Keratinocyte (primary cell): ENCODE data around the gene LDAF1. TPM values are rescaled to one million over a fixed set of nuclear protein-coding genes. Genes with fewer than 3 reads are reported as not detected.

Source experiments
- DNase-seq: peaks from one replicate; pipeline ENCODE4 v3.0.0-alpha.2; 2011; ENCODE audit warnings: low read depth, missing footprints, low spot score
- FAIRE-seq: peaks from 2 replicates; lab custom pipeline; 2011; peaks lifted over from hg19 to GRCh38; lab: Jason Lieb, UNC
- H2AFZ ChIP-seq: 2 replicates; pipeline ENCODE4 v1.6.0; 2012; ENCODE audit warnings: low read length, control low read depth, inconsistent platforms; ENCODE audit not compliant: control insufficient read depth
- H3K27ac ChIP-seq: 2 replicates; pipeline ENCODE4 v1.5.1; 2011; ENCODE audit warnings: low read length; ENCODE audit not compliant: control insufficient read depth, insufficient read depth
- H3K27me3 ChIP-seq: 3 replicates; pipeline ENCODE4 v1.6.0; 2011; ENCODE audit warnings: low read length; ENCODE audit not compliant: control insufficient read depth, insufficient read depth; ENCODE audit errors: extremely low read depth
- H3K36me3 ChIP-seq, 2 experiments: 2 replicates in 1 of 2; 3 replicates in 1 of 2; pipeline ENCODE4 v1.5.1; 2011; ENCODE audit warnings: low read length in 2 of 2, mild to moderate bottlenecking in 1 of 2; ENCODE audit not compliant: control insufficient read depth in 2 of 2, insufficient read depth in 2 of 2; ENCODE audit errors: extremely low read depth in 1 of 2
- H3K4me1 ChIP-seq: 3 replicates; pipeline ENCODE4 v1.5.1; 2011; ENCODE audit warnings: low read length; ENCODE audit not compliant: control insufficient read depth, insufficient read depth; ENCODE audit errors: extremely low read depth
- H3K4me2 ChIP-seq: 3 replicates; pipeline ENCODE4 v1.6.0; 2011; ENCODE audit warnings: low read depth, low read length; ENCODE audit not compliant: control insufficient read depth, insufficient read depth; ENCODE audit errors: extremely low read depth
- H3K4me3 ChIP-seq, 3 experiments: fragments of 200-600 bp in 1 of 3; sonication (generic) in 1 of 3; 2 replicates in 2 of 3; 3 replicates in 1 of 3; pipeline ENCODE4 v1.5.1; 2011 to 2016; ENCODE audit warnings: low read length in 3 of 3, mild to moderate bottlenecking in 3 of 3, control low read depth in 2 of 3, inconsistent platforms in 1 of 3, low read depth in 1 of 3, mixed read lengths in 1 of 3, mixed run types in 1 of 3, moderate library complexity in 1 of 3; ENCODE audit not compliant: control insufficient read depth in 2 of 3, insufficient read depth in 2 of 3; ENCODE audit errors: extremely low read depth in 1 of 3
- H3K79me2 ChIP-seq: 2 replicates; pipeline ENCODE4 v1.6.0; 2012; ENCODE audit warnings: low read length; ENCODE audit not compliant: control insufficient read depth, insufficient read depth
- H3K9ac ChIP-seq: 3 replicates; pipeline ENCODE4 v1.6.0; 2011; ENCODE audit warnings: low read length; ENCODE audit not compliant: control insufficient read depth, insufficient read depth; ENCODE audit errors: extremely low read depth
- H3K9me1 ChIP-seq: 3 replicates; pipeline ENCODE4 v1.6.0; 2011; ENCODE audit warnings: low read length; ENCODE audit not compliant: control insufficient read depth, insufficient read depth; ENCODE audit errors: extremely low read depth
- H3K9me3 ChIP-seq: 2 replicates; pipeline ENCODE4 v1.5.1; 2012; ENCODE audit warnings: low read depth, low read length; ENCODE audit not compliant: control insufficient read depth
- H4K20me1 ChIP-seq: 3 replicates; pipeline ENCODE4 v1.6.0; 2011; ENCODE audit warnings: low read length; ENCODE audit not compliant: control insufficient read depth, insufficient read depth; ENCODE audit errors: extremely low read depth
- EZH2 ChIP-seq: IDR thresholded peaks from one replicate; pipeline ENCODE4 v1.6.1; 2012; ENCODE audit warnings: inconsistent platforms, mild to moderate bottlenecking, low read length, moderate library complexity
- dilution Hi-C: fragments of 300-500 bp; cut with MboI; formaldehyde crosslinking; loops from one replicate; pipeline ENCODE4 v1.7.0; 2020; ENCODE audit warnings: low sequenced_read_pairs; ENCODE audit not compliant: extremely low pct_ligation_motif_present
- polyA plus RNA-seq, 5 experiments: library from polyadenylated mRNA; depleted of rRNA in 3 of 5; stranded (reverse) in 3 of 5; stranded (forward) in 1 of 5; unstranded in 1 of 5; fragments of >200 nt; gene quantifications; 1 replicate in 1 of 5; 2 replicates in 3 of 5; 3 replicates in 1 of 5; pipeline versions ENCODE4 v1.2.1 to v1.2.3, GENCODE V29; 2011 to 2012; ENCODE audit warnings: missing spikeins in 2 of 5, low read depth in 1 of 5, low replicate concordance in 1 of 5
- TF ChIP-seq, protein P1 (sequence below), 3 experiments: IDR thresholded peaks in 1 of 3; conservative IDR thresholded peaks in 1 of 3; optimal IDR thresholded peaks in 1 of 3; 2 replicates in 2 of 3; 3 replicates in 1 of 3; pipeline versions ENCODE3 to v1.5.1; 2011; ENCODE audit warnings: low read length in 3 of 3, mild to moderate bottlenecking in 3 of 3, moderate library complexity in 2 of 3, control low read depth in 1 of 3, inconsistent platforms in 1 of 3; ENCODE audit not compliant: insufficient read depth in 2 of 3; ENCODE audit errors: extremely low read depth in 1 of 3

Gene LDAF1
- polyA plus RNA-seq, 1 donor (not counting 4 experiments of a cell fraction or from before 2014, with no cell fraction given) = 45.4 TPM

DNA sequence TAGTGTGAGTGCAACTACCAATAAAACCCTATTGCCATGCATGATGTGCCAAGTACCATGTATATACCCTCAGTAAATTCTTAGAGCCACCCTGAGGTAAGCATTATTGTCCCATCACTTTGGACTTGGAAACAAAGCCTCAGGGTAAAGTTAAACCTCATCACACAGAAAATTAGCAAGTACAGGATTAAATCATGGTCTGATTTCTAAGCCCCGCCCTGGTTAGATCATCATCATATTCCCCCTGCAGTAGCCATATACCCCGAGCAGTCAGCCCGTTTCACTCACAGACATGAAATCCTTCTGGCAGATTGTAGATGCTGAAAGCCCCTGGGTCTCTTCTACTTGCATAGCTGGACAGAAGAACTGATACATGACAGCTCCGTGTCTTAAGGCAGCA is 48.1 kb downstream of the LDAF1 start:
- no peaks in the 10 kb centered on the region for H4K20me1 ChIP-seq
- H3K9ac ChIP-seq = no peak overlapping the region
- H3K9me3 ChIP-seq = no peaks in the 10 kb centered on the region
- no peaks in the 10 kb centered on the region for H3K9me1 ChIP-seq
- H3K27me3 ChIP-seq = peaks cover 4% of the 10 kb centered on the region
- no peak overlapping the region for H3K27ac ChIP-seq
- dilution Hi-C loops = no loop called here
- no peaks in the 10 kb centered on the region for H3K79me2 ChIP-seq
- TF ChIP-seq, protein P1, sequence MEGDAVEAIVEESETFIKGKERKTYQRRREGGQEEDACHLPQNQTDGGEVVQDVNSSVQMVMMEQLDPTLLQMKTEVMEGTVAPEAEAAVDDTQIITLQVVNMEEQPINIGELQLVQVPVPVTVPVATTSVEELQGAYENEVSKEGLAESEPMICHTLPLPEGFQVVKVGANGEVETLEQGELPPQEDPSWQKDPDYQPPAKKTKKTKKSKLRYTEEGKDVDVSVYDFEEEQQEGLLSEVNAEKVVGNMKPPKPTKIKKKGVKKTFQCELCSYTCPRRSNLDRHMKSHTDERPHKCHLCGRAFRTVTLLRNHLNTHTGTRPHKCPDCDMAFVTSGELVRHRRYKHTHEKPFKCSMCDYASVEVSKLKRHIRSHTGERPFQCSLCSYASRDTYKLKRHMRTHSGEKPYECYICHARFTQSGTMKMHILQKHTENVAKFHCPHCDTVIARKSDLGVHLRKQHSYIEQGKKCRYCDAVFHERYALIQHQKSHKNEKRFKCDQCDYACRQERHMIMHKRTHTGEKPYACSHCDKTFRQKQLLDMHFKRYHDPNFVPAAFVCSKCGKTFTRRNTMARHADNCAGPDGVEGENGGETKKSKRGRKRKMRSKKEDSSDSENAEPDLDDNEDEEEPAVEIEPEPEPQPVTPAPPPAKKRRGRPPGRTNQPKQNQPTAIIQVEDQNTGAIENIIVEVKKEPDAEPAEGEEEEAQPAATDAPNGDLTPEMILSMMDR (optimal IDR thresholded peaks at IDR 0.05 in 1 of 3, IDR thresholded peaks at IDR 0.05 in 1 of 3, conservative IDR thresholded peaks at IDR 0.05 in 1 of 3; ENCODE audit: extremely low read depth in 1 of 3, insufficient read depth in 2 of 3, low read length in 3 of 3) = no peak
- no peak for TF ChIP-seq EZH2
- H3K36me3 ChIP-seq = no peaks in the 10 kb centered on the region
- FAIRE-seq (no peak), DNase-seq (no peak)
- no peak overlapping the region for H2AFZ ChIP-seq
- H3K4me2 ChIP-seq = no peak overlapping the region
- no peaks in the 10 kb centered on the region for H3K4me1 ChIP-seq
- no peak overlapping the region for H3K4me3 ChIP-seq

DNA sequence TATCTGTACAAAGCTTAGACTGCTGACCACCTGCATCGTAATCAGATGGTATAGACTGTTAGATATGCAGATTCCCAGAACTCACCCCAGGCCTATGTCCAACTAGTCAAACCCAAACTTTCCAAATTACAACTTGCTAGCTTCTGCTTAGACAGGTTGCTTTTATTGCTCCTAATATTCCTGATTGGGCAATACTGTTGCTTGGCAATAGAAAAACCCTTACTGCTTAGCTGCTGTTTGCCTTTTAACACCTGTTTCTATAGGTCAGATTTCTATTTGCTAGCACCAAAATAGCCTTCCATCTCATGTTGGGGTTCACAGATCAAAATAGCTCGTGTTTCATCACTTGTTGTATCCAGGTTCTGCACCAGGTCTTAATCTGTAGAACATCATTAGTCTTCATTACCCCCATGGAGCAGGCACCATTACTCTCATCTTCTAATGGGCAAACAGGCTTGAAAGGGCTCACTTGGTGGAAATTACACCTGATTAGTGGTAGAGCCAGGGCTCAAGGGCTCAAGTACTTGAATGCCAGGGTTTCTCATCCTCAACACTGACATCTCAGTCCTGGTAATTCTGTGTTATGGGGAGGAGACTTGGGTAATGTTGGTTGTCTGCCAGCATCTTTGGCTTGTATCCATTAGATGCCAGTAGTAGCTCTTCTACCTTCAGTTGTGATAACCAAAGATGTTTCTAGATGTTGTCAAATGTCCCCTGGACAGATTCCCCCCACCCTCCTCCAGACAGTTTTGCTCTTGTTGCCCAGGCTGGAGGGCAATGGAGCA is 50.2 kb downstream of the LDAF1 start:
- TF ChIP-seq EZH2 = no peak
- TF ChIP-seq, protein P1 (optimal IDR thresholded peaks at IDR 0.05 in 1 of 3, IDR thresholded peaks at IDR 0.05 in 1 of 3, conservative IDR thresholded peaks at IDR 0.05 in 1 of 3; ENCODE audit: extremely low read depth in 1 of 3, insufficient read depth in 2 of 3, low read length in 3 of 3) = no peak

More for the DNA sequence above, 50.2 kb downstream of the LDAF1 start:
- Histone ChIP-seq H3K9me1 (no peaks in the 10 kb centered on the region), H3K4me2 (no peak overlapping the region), H4K20me1 (no peaks in the 10 kb centered on the region), H3K4me1 (no peaks in the 10 kb centered on the region), H3K79me2 (no peaks in the 10 kb centered on the region), H2AFZ (no peak overlapping the region), H3K27me3 (no peaks in the 10 kb centered on the region), H3K27ac (no peak overlapping the region), H3K4me3 (no peak overlapping the region), H3K36me3 (no peaks in the 10 kb centered on the region), H3K9ac (no peak overlapping the region), H3K9me3 (no peaks in the 10 kb centered on the region)
- DNase-seq (no peak), FAIRE-seq (no peak)
- dilution Hi-C loops = no loop called here
